GM19351 (cell line): ENCODE measurements around the gene NEXN.
"Not testable (repeated sequence)": the region's sequence is repeated elsewhere in the genome, so short reads cannot be mapped to it uniquely, and the experiment has no call there.

Experiments used
- ATAC-seq: cut with Tn5 transposase; IDR thresholded peaks from one replicate; pipeline ENCODE4 v1.9.1; 2021; ENCODE audit warnings: mild to moderate bottlenecking, moderate library complexity; ENCODE audit not compliant: unreplicated experiment

Gene NEXN

GRCh38 chr1:77905603-77906002 lies 17.2 kb downstream of the NEXN start:
- no peak for ATAC-seq

- ATAC-seq: no peak
These were observed 17.7 kb downstream of the NEXN start for GRCh38 chr1:77906019-77906545.

- ATAC-seq: no peak
These were observed 18.2 kb downstream of the NEXN start for GRCh38 chr1:77906624-77907023.

- ATAC-seq: no peak
These were observed 21.7 kb downstream of the NEXN start for GRCh38 chr1:77910116-77910515.

DNA sequence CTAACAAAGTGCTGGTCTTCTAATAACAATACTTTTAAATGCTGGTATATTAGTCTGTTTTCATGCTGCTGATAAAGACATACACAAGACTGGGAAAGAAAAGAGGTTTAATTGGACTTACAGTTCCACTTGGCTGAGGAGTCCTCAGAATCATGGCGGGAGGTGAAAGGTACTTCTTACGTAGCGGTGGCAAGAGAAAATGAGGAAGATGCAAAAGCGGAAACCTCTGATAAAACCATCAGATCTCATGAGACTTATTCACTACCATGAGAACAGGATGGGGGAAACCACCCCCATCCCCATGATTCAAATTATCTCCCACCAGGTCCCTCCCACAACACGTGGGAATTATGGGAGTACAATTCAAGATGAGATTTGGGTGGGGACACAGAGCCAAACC lies 30.5 kb downstream of the NEXN start:
- ATAC-seq: not testable (repeated sequence)

- ATAC-seq: no peak
These were observed 37.1 kb downstream of the NEXN start for GRCh38 chr1:77925518-77925917.

DNA sequence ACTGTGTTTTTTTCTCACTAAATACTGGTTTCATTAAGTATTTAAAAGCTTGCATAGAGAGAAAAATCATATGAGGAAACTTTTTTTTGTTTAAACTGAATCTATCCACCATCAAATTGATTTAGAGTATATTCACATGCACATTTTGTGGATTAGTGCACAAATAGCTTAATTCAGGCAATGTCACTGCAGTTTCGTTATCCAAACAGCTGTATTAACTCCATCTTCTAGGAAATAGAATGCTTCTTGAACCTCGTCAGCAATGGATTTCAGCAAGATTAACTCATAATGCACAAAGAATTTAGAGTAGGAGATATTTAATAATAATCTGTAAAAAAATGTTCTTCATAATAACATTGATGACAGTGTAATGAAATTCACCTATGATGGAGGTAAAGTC lies 37.5 kb downstream of the NEXN start:
- no peak for ATAC-seq

DNA sequence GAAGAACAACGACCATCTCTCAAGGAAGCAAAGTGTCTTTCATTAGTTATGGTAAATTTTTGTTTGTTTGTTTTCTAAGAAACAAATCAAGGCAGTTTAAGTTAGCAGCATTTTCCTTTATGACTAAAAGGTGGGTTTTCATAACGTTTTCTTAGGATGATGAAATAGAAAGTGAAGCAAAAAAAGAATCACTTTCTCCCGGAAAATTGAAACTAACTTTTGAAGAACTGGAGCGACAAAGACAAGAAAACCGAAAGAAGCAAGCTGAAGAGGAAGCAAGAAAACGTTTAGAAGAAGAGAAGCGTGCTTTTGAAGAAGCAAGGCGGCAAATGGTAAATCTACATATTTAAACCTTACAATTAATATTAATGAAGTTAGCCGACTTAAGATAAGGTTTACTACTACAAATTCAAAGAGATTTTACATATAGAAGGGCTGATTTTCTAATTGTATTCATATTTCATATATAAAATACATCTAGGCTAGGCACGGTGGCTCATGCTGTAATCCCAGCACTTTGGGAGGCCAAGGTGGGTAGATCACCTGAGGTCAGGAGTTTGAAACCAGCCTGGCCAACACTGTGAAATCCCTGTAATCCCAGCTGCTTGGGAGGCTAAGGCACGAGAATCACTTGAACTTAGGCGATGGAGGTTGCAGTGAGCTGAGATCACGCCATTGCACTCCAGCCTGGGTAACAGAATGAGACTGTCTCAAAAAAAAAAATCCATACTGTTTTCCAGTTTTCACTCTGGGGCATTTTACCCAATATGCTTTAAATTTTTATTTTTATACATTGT lies 38.3 kb downstream of the NEXN start:
- peak; percentile 65 for ATAC-seq

- peak; percentile 31 for ATAC-seq
These were observed 39.0 kb downstream of the NEXN start for GRCh38 chr1:77927414-77927813.

GRCh38 chr1:77929806-77930205 lies 41.4 kb downstream of the NEXN start:
- no peak for ATAC-seq

DNA sequence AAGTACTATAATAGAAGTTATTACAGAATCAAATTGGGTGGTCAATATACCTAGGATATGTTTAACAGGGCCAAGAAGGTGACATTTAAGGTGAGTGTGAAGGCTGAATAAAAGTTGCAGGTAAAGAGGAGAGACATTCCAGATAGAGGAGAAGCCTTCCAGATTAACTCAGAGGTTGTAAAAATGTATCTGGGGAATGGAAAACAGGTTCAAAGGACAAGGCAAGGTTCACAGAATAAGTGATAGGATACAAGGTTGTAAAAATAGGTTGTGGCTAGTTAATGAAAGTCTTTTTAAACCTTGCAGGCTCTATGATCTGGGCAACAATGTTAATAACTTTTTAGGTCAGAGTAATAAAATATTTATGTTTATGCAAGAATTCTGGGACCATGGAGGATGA lies 50.2 kb downstream of the NEXN start:
- ATAC-seq: no peak

- ATAC-seq: no peak
These were observed 52.6 kb downstream of the NEXN start for GRCh38 chr1:77940921-77941570.

- ATAC-seq: no peak
These were observed 54.1 kb downstream of the NEXN start for GRCh38 chr1:77942400-77943140.

DNA sequence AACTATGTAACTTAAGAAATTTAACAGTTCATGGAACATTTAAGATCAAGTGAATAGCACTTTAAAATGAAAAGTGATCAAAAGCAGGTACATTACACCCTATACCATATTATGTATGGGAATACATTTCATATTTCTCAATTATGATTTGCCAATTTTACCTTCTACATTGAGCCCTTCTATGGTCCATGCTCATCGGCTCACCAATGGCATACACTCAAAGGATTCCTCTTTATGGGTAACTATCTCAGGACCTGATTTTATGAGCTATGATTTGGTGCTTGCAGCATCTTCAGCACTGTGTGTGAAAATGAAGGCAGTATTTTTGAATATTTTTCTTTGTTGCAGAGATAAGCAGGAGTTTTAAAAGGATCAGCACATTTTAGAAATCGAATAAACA lies 56.9 kb downstream of the NEXN start:
- no peak for ATAC-seq

- no peak for ATAC-seq
These were observed 60.5 kb downstream of the NEXN start for GRCh38 chr1:77948841-77949424.

DNA sequence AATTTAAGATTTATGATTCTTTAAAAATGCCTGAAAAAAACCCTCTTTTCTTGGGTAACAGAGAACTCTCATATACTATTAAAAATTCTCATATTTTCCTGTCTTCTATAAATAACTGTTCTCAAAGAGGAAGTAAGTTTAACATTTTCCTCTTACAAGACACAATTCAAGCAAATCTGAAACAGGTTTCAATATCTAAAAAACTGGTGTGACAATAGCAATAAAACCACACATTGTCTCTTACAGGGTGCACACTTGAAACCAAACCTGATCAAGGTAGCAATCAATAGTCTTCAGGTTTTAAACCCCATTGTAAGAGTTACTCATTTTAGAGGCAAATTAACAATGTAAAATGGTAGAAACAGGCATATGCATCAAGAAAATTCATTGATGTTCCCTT lies 62.4 kb downstream of the NEXN start:
- ATAC-seq: peak; percentile 83

DNA sequence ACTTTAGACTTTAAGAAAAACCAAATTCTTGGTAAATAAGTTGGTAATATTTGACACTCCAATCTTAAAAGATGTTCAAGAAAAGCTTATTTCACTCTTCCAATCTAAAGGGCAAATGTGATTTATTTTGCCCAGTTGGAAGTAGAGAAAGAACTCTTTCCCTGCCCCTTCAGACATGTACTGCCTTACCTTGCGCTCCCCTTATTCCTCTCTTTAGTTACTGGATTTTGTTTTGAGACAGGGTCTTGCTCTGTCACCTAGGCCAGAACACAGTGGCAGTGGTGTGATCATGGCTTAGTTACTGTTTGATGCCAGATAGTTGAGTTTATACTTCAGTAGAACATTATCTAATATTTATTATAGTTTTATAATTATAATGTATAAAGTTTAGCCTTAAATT lies 62.9 kb downstream of the NEXN start:
- no peak for ATAC-seq

GRCh38 chr1:77953907-77954306 lies 65.5 kb downstream of the NEXN start:
- ATAC-seq: no peak

- ATAC-seq: no peak
These were observed 66.1 kb downstream of the NEXN start for GRCh38 chr1:77954521-77954920.

DNA sequence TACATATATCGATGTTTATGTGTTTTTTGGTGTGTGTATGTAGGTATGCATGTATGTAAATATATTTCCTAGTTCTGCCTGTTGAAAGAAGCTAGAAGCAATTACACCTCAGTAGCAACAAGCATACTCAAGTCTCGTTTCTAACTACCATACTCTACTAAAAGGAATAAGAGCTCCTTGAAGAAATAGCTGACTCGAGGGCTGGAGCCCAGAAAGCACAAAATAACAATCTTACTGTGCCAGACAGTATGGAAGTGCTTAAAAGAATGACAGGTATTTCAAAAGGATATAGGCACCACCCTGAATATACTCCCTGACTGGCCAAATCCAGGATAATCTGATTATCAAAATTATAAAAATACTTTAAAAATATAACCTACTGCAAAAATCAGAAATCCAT lies 67.3 kb downstream of the NEXN start:
- no peak for ATAC-seq

DNA sequence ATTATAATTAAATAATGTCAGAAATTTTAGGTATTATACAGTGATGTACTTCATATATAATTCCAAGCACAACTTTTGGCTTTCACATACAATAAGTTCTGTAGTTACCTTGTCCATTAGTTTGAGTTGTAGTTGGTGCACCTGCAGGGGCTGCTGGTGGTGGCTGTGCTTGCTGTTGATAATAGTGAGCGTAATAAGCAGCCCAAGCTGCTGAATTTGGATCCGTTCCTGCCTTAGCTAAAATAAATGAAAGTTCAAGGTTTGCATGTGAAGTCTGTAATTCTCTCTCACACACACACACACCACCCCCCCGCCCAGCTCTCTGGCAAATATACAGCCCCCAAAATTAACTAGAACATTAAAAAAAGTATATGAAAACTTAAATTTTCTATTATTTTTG lies 68.0 kb downstream of the NEXN start:
- ATAC-seq: no peak
